AG04449 (cell line): Measurements from ENCODE around the gene ST6GALNAC1.

ENCODE experiments used
- CTCF ChIA-PET: fragments of 350-600 bp; formaldehyde crosslinking; extraction: SDS; loops from one replicate; lab custom pipeline; 2021; ENCODE audit warnings: antibody characterized with exemption; lab: Yijun Ruan, JAX
- POLR2A ChIA-PET: fragments of 400-600, 350-600 bp; formaldehyde crosslinking; extraction: SDS; loops from one replicate; lab custom pipeline; 2020; ENCODE audit warnings: antibody characterized with exemption, inconsistent platforms; lab: Yijun Ruan, JAX
- DNase-seq: peaks from one replicate; pipeline ENCODE4 v3.0.0-alpha.2; 2010; ENCODE audit warnings: low read depth, low spot score
- H3K4me3 ChIP-seq: 2 replicates; pipeline ENCODE4 v1.5.1; 2011; ENCODE audit warnings: low read depth, mild to moderate bottlenecking, control low read depth, low read length
- TF ChIP-seq, protein P1 (sequence below): IDR thresholded peaks from one replicate; pipeline ENCODE4 v1.5.1; 2011; ENCODE audit warnings: mild to moderate bottlenecking, moderate library complexity, low read length, control low read depth, inconsistent platforms; ENCODE audit not compliant: insufficient read depth; ENCODE audit errors: missing control alignments

ST6GALNAC1 gene

DNA sequence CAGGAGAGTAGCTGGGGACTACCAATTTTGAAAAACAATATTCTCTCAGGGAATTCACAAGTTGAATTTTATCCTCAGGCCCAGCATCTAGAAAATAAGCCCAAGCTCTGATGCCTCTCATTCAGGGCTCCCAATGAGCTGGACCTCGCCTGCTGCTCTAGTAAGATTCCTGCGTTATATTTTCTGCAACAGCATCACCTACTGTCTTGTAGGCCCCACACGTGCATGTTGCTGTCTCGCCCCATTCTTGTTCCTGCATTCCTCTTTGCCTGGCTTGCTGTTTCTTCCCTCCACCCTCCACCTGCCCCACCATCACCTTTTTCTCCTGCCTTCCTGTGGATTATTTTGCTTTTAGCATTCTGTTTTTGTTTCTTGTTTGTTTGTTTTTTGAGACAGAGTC is 49.6 kb downstream of the ST6GALNAC1 start:
- no peak for DNase-seq
- ChIA-PET POLR2A (no interaction called here), CTCF (interaction anchor here (1.1 to 1.5 kb wide), 3 partner anchors 10 to 71 kb away, joined by 3 to 8 read pairs (median 5); no protein-coding TSS in a partner anchor)
- TF ChIP-seq, protein P1, sequence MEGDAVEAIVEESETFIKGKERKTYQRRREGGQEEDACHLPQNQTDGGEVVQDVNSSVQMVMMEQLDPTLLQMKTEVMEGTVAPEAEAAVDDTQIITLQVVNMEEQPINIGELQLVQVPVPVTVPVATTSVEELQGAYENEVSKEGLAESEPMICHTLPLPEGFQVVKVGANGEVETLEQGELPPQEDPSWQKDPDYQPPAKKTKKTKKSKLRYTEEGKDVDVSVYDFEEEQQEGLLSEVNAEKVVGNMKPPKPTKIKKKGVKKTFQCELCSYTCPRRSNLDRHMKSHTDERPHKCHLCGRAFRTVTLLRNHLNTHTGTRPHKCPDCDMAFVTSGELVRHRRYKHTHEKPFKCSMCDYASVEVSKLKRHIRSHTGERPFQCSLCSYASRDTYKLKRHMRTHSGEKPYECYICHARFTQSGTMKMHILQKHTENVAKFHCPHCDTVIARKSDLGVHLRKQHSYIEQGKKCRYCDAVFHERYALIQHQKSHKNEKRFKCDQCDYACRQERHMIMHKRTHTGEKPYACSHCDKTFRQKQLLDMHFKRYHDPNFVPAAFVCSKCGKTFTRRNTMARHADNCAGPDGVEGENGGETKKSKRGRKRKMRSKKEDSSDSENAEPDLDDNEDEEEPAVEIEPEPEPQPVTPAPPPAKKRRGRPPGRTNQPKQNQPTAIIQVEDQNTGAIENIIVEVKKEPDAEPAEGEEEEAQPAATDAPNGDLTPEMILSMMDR: no peak
- no peak overlapping the region for H3K4me3 ChIP-seq

DNA sequence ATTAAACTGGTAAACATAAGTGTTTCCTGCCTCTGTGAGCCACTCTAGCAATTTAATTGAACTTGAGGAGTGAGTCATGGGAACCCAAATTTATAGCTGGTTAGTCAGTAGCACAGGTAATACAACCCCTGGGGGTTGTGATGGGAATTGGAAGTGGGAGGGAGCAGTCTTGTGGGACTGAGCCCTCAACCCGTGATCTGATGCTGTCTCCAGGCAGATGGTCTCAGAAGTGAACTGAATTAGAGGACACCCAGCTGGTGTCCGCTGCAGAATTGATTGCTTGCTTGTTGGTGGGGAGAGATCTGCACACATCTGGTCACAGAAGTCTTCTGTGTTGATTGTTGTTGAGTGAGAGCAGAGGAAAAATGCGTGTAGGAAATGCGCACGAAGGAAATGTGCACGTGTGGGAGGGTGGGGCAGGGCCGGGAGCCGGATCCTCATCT is 50.2 kb downstream of the ST6GALNAC1 start:
- TF ChIP-seq, protein P1: no peak
- H3K4me3 ChIP-seq: no peak overlapping the region
- ChIA-PET POLR2A (no interaction called here), CTCF (interaction anchor here (1.1 to 1.5 kb wide), 2 partner anchors 30 to 70 kb away, joined by 5 to 8 read pairs; no protein-coding TSS in a partner anchor)
- DNase-seq: no peak

DNA sequence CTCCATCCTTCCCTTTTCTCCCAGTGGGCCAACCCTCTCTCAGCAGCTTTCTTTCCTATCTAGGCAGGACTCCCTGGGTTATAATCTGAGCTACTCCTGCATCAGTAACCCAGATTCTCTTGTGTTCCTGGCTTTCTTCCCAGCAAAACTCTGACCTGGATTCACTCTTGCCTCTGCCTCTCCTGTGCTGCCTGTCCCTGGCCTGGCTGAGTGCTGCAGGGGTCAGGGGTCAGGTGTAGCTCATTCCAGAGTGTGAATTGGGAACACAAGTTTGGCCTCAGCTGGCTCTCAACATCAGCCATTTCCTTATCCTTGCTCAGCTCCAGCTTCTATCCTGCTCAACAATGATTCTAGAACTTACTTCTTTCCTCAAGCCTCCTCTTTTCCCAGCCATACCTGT is 55.4 kb downstream of the ST6GALNAC1 start:
- POLR2A ChIA-PET: no interaction called here
- H3K4me3 ChIP-seq: no peak overlapping the region
- DNase-seq: no peak
- TF ChIP-seq, protein P1: no peak
- CTCF ChIA-PET: interaction anchor here (0.6 to 1.2 kb wide), 2 partner anchors 11 to 134 kb away, joined by 3 read pairs; no protein-coding TSS in a partner anchor

DNA sequence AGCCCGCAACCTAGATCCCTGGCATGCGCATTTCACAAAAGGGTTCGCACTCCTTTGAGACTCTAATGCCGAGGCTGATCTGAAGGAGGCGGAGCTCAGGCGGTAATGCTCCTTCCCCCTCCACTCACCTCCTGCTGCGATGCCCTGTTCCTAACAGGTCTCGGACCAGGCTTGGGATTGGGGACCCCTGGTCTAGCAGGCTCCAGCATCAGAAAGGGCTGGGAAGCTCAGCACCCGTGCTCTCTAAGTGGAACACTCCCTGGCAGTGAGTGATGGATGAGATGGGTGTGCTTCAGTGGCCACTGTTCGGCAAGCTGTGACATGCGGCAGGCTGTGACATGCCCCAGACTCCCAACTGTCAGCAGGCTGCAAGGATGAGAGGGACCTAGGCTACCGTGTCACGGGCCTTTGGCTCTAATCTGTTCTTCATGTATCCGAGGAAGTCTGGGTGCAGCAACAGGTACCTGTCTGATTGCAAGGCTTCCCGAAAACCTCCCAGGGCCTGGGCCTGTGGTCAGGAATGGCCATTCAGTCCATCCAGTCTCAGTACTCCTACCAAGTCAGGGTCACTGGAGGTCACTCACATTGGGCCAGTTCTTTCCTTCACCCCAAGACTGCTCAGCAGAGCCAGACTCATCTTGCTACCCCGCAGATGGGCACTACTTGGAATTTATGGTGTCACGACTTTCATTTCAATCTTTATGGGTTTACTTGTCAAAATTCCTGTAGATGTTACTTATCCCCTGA is 56.6 kb downstream of the ST6GALNAC1 start:
- POLR2A ChIA-PET: interaction anchor here (1.0 kb wide), 1 partner anchor 30 kb away, joined by 3 read pairs; no protein-coding TSS in a partner anchor
- no peak for DNase-seq
- CTCF ChIA-PET: interaction anchor here (1.6 to 2.0 kb wide), 3 partner anchors 36 to 64 kb away, joined by 3 to 11 read pairs (median 7); no protein-coding TSS in a partner anchor
- H3K4me3 ChIP-seq: no peak overlapping the region
- TF ChIP-seq, protein P1: no peak

DNA sequence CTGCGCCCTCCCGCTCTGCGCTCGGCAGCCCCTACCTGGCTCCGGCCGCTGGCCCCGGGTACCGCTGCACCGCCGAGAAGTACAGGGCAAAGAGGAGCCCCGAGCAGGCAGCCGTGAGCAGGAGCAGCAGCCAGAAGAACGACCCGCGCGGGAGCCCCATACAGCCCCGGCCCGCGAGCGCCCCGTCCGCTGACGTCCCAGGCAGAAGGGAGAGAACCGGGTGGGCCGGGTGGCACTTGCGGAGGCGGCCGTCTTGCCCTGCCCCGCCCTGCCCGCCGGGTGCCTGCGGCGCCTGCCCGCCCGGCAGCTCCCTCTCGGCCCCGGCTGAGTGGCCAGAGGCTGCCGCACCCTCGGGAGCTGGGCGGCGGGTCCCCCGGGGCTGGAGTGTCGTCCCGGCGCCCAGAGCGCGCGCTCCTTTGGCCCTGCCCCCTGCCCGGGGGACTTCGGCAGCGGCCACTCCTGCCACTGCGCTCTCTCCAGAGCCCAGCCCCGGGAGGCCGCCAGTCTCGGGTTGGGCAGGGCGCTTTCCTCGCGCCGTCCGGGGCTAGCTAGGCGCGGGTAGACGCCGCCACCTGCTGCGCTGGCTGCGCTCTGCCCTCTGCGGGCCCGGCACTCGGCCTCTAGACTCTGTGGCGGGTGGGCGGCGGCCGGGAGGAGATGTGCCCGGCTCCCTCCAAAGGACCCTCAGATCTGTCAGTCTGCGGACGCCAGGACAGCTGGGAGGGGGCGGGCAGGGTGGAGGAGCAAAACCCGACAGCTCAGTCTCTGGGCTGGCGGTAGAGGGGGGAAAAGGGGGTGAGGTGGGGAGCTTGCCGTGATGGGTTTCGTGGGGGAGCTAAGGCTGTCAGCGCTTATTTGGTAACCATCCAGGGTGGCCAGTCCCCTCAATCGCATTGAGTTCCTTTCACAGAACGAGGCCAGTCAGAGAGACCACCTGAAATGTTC is 57.6 kb downstream of the ST6GALNAC1 start, which contains the start of gene ST6GALNAC2:
TSS of gene ST6GALNAC2 (minus strand) at position 212 of the 945 bp plus-strand sequence. CDS start at position 160, 52 bp downstream.
- ChIA-PET POLR2A (interaction anchor here (1.0 kb wide), 1 partner anchor 29 kb away, joined by 3 read pairs; no protein-coding TSS in a partner anchor), CTCF (interaction anchor here (0.9 to 2.0 kb wide), 6 partner anchors 8 to 63 kb away, joined by 3 to 11 read pairs (median 4); no protein-coding TSS in a partner anchor)
- TF ChIP-seq, protein P1: peak; percentile 17
- H3K4me3 ChIP-seq: peak within 1 kb of the TSS; percentile 48
- no peak for DNase-seq
